Liver (tissue), 9 donors: ENCODE measurements around the gene UBE2E2. TPM values are rescaled to one million over a fixed set of nuclear protein-coding genes. Genes with fewer than 3 reads are reported as not detected.

Experiments
- DNase-seq: peaks from one replicate; pipeline ENCODE4 v3.0.0-alpha.2; 2017; ENCODE audit warnings: low spot score
- H3K27ac ChIP-seq, 2 donors: one replicate each; pipeline ENCODE4 v1.7.0; 2013; ENCODE audit warnings: inconsistent platforms in 2 of 2, low read length in 2 of 2, control low read depth in 1 of 2, low read depth in 1 of 2, mild to moderate bottlenecking in 1 of 2
- H3K27me3 ChIP-seq, 4 donors: one replicate each; pipeline versions ENCODE4 v1.6.1 to v1.7.0; 2013; ENCODE audit warnings: low read length in 3 of 4, inconsistent platforms in 1 of 4, mild to moderate bottlenecking in 1 of 4, moderate library complexity in 1 of 4; ENCODE audit not compliant: control insufficient read depth in 4 of 4, insufficient read depth in 4 of 4
- H3K36me3 ChIP-seq, 4 donors: one replicate each; pipeline versions ENCODE4 v1.6.1 to v1.7.0; 2013; ENCODE audit warnings: low read length in 3 of 4, mild to moderate bottlenecking in 3 of 4, low read depth in 1 of 4, moderate library complexity in 1 of 4; ENCODE audit not compliant: control insufficient read depth in 4 of 4, insufficient read depth in 3 of 4
- H3K4me1 ChIP-seq, 4 donors: one replicate each; pipeline versions ENCODE4 v1.6.1 to v1.7.0; 2013; ENCODE audit warnings: low read length in 3 of 4, mild to moderate bottlenecking in 3 of 4, moderate library complexity in 1 of 4; ENCODE audit not compliant: control insufficient read depth in 4 of 4, insufficient read depth in 4 of 4
- H3K4me3 ChIP-seq, 3 donors: one replicate each; pipeline versions ENCODE4 v1.6.1 to v1.7.0; 2013; ENCODE audit warnings: low read length in 3 of 3, control low read depth in 1 of 3, low read depth in 1 of 3, mild to moderate bottlenecking in 1 of 3
- H3K9ac ChIP-seq, 2 donors: one replicate each; pipeline ENCODE4 v1.7.0; 2013; ENCODE audit warnings: low read length in 2 of 2, mild to moderate bottlenecking in 2 of 2, moderate library complexity in 2 of 2, control low read depth in 1 of 2, low read depth in 1 of 2
- H3K9me3 ChIP-seq, 4 donors: one replicate each; pipeline versions ENCODE4 v1.6.1 to v1.7.0; 2013; ENCODE audit warnings: low read length in 3 of 4; ENCODE audit not compliant: control insufficient read depth in 4 of 4
- EGR1 ChIP-seq, 2 donors: IDR thresholded peaks; 2 replicates each; pipeline ENCODE4 v1.6.1; 2016 to 2018; ENCODE audit warnings: antibody characterized with exemption in 2 of 2, low read depth in 2 of 2
- FOXA1 ChIP-seq: IDR thresholded peaks from 2 replicates; pipeline ENCODE4 v1.6.1; 2016; ENCODE audit warnings: antibody characterized with exemption
- FOXA2 ChIP-seq: IDR thresholded peaks from 2 replicates; pipeline ENCODE4 v1.6.1; 2016; ENCODE audit warnings: antibody characterized with exemption
- GABPA ChIP-seq, 2 donors: IDR thresholded peaks in 1 of 2; conservative IDR thresholded peaks in 1 of 2; 2 replicates each; pipeline ENCODE4 v1.6.1; 2016; ENCODE audit warnings: antibody characterized with exemption in 2 of 2, mild to moderate bottlenecking in 1 of 2, moderate library complexity in 1 of 2
- HNF4A ChIP-seq, 2 donors: conservative IDR thresholded peaks; 2 replicates each; pipeline ENCODE4 v1.6.1; 2016; ENCODE audit warnings: antibody characterized with exemption in 2 of 2, mild to moderate bottlenecking in 2 of 2
- HNF4G ChIP-seq: IDR thresholded peaks from 2 replicates; pipeline ENCODE4 v1.6.1; 2016; ENCODE audit warnings: antibody characterized with exemption
- JUND ChIP-seq, 2 donors: IDR thresholded peaks; 2 replicates each; pipeline ENCODE4 v1.6.1; 2016; ENCODE audit warnings: antibody characterized with exemption in 2 of 2
- NR2F2 ChIP-seq: IDR thresholded peaks from 2 replicates; pipeline ENCODE4 v1.6.1; 2016; ENCODE audit warnings: antibody characterized with exemption
- RXRA ChIP-seq, 2 donors: IDR thresholded peaks; 2 replicates each; pipeline ENCODE4 v1.6.1; 2017 to 2018; ENCODE audit warnings: antibody characterized with exemption in 2 of 2, mild to moderate bottlenecking in 1 of 2
- SP1 ChIP-seq: IDR thresholded peaks from 2 replicates; pipeline ENCODE4 v1.6.1; 2018; ENCODE audit warnings: antibody characterized with exemption, mild to moderate bottlenecking
- TAF1 ChIP-seq: conservative IDR thresholded peaks from 2 replicates; pipeline ENCODE4 v1.6.1; 2016; ENCODE audit warnings: antibody characterized with exemption, mild to moderate bottlenecking
- YY1 ChIP-seq: IDR thresholded peaks from 2 replicates; pipeline ENCODE4 v1.6.1; 2016; ENCODE audit warnings: antibody characterized with exemption, mild to moderate bottlenecking
- WGBS: extraction: QIAGEN DNeasy Blood & Tissue Kit; methylation state at CpG from one replicate; pipeline ENCODE4 v1.1.7; 2013; 5-methylcytosine and 5-hydroxymethylcytosine counted together
- polyA plus RNA-seq, 2 donors: library from polyadenylated mRNA; stranded (reverse) in 1 of 2; unstranded in 1 of 2; fragments of 200-250 nt in 1 of 2; fragments of >200 nt in 1 of 2; fragmentation: Nextera tagmentation in 1 of 2; extraction: Ambion mirVana in 1 of 2; gene quantifications; one replicate each; pipeline versions ENCODE4 v1.2.1 to v1.2.3, GENCODE V29; 2013 to 2015
- total RNA-seq, 2 donors: library from RNA; depleted of rRNA; stranded (reverse); fragments of >200 nt; gene quantifications; one replicate each; pipeline ENCODE4 v1.2.3, GENCODE V29; 2014
- TF ChIP-seq, protein P1 (sequence below): fragments of 150-350 bp; IDR thresholded peaks from 2 replicates; pipeline ENCODE4 v1.5.1; 2017; ENCODE audit warnings: improper control_type of control experiment, low read depth, low read length; ENCODE audit not compliant: missing input control
- TF ChIP-seq, protein P2 (sequence below): IDR thresholded peaks from 2 replicates; pipeline ENCODE4 v1.6.1; 2016; ENCODE audit warnings: antibody characterized with exemption, mild to moderate bottlenecking
- TF ChIP-seq, protein P3 (sequence below): IDR thresholded peaks from 2 replicates; pipeline ENCODE4 v1.6.1; 2016; ENCODE audit warnings: antibody characterized with exemption
- TF ChIP-seq, protein P4 (sequence below): IDR thresholded peaks from 2 replicates; pipeline ENCODE4 v1.6.1; 2016; ENCODE audit warnings: antibody characterized with exemption
- TF ChIP-seq, protein P5 (sequence below): IDR thresholded peaks from 2 replicates; pipeline ENCODE4 v1.6.1; 2016; ENCODE audit warnings: antibody characterized with exemption
- donor health status: healthy.
- donor health status: healthy.
- donor health status: healthy.
- donor health status: healthy.
- donor health status: healthy.

The UBE2E2 gene
- total and polyA plus RNA-seq, 4 donors: 9.0 to 27.8 (median 16.8) TPM

DNA sequence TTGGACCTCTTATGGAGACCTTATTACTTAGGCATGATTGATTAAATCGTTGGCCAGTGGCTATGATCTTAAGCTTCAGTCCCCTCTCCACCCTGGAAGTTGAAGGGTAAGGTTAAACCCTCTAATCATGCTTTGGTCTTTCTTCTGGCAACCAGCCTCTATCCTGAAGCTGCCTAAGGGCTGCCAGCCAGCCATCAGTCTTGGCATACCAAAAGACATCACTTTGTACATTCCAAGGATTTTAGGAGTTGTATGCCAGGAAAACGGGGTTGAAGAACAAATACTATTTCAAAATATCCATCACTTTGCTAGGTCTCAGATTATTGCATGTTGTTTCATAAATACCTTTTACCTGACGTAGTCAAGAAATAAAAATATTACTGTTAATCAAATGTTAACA, 28.9 kb downstream of the UBE2E2 start (continued):
- TF ChIP-seq, protein P1, sequence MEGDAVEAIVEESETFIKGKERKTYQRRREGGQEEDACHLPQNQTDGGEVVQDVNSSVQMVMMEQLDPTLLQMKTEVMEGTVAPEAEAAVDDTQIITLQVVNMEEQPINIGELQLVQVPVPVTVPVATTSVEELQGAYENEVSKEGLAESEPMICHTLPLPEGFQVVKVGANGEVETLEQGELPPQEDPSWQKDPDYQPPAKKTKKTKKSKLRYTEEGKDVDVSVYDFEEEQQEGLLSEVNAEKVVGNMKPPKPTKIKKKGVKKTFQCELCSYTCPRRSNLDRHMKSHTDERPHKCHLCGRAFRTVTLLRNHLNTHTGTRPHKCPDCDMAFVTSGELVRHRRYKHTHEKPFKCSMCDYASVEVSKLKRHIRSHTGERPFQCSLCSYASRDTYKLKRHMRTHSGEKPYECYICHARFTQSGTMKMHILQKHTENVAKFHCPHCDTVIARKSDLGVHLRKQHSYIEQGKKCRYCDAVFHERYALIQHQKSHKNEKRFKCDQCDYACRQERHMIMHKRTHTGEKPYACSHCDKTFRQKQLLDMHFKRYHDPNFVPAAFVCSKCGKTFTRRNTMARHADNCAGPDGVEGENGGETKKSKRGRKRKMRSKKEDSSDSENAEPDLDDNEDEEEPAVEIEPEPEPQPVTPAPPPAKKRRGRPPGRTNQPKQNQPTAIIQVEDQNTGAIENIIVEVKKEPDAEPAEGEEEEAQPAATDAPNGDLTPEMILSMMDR: no peak
- no peak for TF ChIP-seq SP1
- no peak for TF ChIP-seq JUND (IDR thresholded peaks at IDR 0.05)
- no peak for TF ChIP-seq YY1
- no peak for TF ChIP-seq HNF4A (conservative IDR thresholded peaks at IDR 0.05)
- TF ChIP-seq RXRA (IDR thresholded peaks at IDR 0.05): no peak
- TF ChIP-seq FOXA2: no peak

DNA sequence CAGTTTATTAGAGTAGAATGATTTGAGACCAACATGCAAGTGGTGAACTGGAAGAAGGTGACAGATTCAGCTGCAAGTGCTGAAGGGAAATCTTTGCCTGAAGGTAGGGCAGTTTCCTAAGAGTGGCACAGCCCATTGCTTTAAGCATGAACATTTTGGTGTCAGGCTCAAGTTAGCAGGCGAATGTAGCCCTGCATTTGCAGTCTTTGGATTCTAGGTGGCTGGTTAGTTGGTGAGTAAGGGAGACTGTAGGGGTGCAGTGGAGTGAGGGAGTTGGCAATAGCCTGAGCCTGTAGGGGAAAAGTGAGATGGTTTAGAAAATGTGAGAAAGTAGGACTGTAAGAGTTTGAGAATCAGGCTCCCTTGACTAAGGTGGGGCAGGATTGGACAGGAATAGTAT, 29.7 kb downstream of the UBE2E2 start:
- Histone ChIP-seq H3K9me3 (no peaks in the 10 kb centered on the region), H3K4me3 (no peak overlapping the region), H3K36me3 (no peaks in the 10 kb centered on the region), H3K27ac (no peak overlapping the region), H3K27me3 (no peaks in the 10 kb centered on the region), H3K9ac (no peak overlapping the region), H3K4me1 (peaks cover 0 to 1% (median 0%) of the 10 kb centered on the region in 4 donors)
- TF ChIP-seq, protein P2, sequence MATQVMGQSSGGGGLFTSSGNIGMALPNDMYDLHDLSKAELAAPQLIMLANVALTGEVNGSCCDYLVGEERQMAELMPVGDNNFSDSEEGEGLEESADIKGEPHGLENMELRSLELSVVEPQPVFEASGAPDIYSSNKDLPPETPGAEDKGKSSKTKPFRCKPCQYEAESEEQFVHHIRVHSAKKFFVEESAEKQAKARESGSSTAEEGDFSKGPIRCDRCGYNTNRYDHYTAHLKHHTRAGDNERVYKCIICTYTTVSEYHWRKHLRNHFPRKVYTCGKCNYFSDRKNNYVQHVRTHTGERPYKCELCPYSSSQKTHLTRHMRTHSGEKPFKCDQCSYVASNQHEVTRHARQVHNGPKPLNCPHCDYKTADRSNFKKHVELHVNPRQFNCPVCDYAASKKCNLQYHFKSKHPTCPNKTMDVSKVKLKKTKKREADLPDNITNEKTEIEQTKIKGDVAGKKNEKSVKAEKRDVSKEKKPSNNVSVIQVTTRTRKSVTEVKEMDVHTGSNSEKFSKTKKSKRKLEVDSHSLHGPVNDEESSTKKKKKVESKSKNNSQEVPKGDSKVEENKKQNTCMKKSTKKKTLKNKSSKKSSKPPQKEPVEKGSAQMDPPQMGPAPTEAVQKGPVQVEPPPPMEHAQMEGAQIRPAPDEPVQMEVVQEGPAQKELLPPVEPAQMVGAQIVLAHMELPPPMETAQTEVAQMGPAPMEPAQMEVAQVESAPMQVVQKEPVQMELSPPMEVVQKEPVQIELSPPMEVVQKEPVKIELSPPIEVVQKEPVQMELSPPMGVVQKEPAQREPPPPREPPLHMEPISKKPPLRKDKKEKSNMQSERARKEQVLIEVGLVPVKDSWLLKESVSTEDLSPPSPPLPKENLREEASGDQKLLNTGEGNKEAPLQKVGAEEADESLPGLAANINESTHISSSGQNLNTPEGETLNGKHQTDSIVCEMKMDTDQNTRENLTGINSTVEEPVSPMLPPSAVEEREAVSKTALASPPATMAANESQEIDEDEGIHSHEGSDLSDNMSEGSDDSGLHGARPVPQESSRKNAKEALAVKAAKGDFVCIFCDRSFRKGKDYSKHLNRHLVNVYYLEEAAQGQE: no peak
- no peak for TF ChIP-seq FOXA1
- TF ChIP-seq EGR1 (IDR thresholded peaks at IDR 0.05; ENCODE audit: low read depth in 2 of 2): no peak
- TF ChIP-seq YY1: no peak
- TF ChIP-seq, protein P3, sequence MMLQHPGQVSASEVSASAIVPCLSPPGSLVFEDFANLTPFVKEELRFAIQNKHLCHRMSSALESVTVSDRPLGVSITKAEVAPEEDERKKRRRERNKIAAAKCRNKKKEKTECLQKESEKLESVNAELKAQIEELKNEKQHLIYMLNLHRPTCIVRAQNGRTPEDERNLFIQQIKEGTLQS: no peak
- TF ChIP-seq, protein P4, sequence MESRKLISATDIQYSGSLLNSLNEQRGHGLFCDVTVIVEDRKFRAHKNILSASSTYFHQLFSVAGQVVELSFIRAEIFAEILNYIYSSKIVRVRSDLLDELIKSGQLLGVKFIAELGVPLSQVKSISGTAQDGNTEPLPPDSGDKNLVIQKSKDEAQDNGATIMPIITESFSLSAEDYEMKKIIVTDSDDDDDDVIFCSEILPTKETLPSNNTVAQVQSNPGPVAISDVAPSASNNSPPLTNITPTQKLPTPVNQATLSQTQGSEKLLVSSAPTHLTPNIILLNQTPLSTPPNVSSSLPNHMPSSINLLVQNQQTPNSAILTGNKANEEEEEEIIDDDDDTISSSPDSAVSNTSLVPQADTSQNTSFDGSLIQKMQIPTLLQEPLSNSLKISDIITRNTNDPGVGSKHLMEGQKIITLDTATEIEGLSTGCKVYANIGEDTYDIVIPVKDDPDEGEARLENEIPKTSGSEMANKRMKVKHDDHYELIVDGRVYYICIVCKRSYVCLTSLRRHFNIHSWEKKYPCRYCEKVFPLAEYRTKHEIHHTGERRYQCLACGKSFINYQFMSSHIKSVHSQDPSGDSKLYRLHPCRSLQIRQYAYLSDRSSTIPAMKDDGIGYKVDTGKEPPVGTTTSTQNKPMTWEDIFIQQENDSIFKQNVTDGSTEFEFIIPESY: no peak
- no peak for TF ChIP-seq SP1
- no peak for DNase-seq
- 89% methylated on average over 1 of the region's 1 CpG for WGBS

DNA sequence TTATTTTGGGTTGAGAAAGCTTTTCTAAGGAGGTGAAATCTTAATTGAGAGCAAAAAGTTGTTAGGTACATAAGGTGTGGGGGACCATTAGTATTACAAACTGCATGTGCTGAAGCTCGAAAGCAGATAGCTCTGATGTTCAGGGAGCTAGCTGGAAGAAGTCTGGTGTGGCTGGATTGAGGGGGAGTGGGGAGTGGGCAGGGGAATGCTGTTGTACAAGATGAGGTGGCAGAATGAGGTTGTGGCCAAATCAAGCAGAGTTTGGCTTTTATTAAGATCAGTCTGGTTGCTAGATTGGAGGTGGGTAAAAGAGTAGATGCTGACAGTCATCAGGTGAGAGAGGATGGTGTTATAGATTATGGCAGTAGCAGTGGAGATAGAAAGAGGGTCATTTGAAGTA, 32.1 kb downstream of the UBE2E2 start:
- no peaks in the 10 kb centered on the region for H3K36me3 ChIP-seq
- H3K9ac ChIP-seq: no peak overlapping the region
- no peak for DNase-seq
- H3K9me3 ChIP-seq: no peaks in the 10 kb centered on the region
- no peaks in the 10 kb centered on the region for H3K27me3 ChIP-seq
- peaks cover 0 to 7% (median 3%) of the 10 kb centered on the region in 4 donors for H3K4me1 ChIP-seq
- H3K27ac ChIP-seq: no peak overlapping the region
- H3K4me3 ChIP-seq: no peak overlapping the region
- 92% methylated on average over 1 of the region's 1 CpG for WGBS
- no peak for TF ChIP-seq FOXA2
- TF ChIP-seq, protein P5, sequence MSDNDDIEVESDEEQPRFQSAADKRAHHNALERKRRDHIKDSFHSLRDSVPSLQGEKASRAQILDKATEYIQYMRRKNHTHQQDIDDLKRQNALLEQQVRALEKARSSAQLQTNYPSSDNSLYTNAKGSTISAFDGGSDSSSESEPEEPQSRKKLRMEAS: no peak
- no peak for TF ChIP-seq EGR1 (IDR thresholded peaks at IDR 0.05; ENCODE audit: low read depth in 2 of 2)
- TF ChIP-seq TAF1: no peak
- no peak for TF ChIP-seq SP1
- TF ChIP-seq, protein P3: no peak
- no peak for TF ChIP-seq NR2F2
- TF ChIP-seq YY1: no peak
- TF ChIP-seq, protein P4: no peak
- TF ChIP-seq, protein P1: no peak
- no peak for TF ChIP-seq HNF4A (conservative IDR thresholded peaks at IDR 0.05)
- TF ChIP-seq RXRA (IDR thresholded peaks at IDR 0.05): no peak
- TF ChIP-seq GABPA (IDR thresholded peaks at IDR 0.05 in 1 of 2, conservative IDR thresholded peaks at IDR 0.05 in 1 of 2): no peak
- no peak for TF ChIP-seq FOXA1
- no peak for TF ChIP-seq HNF4G
